ENCODE results near the gene RFC4.

RFC4 gene

GRCh38 chr3:186839874-186840641, 33.8 kb upstream of the RFC4 start:
- Histone ChIP-seq H3K9me3 (no peaks in the 10 kb centered on the region), H3K27me3 (peaks cover 5% of the 10 kb centered on the region), H3K36me3 (no peaks in the 10 kb centered on the region), H3K4me1 (no peaks in the 10 kb centered on the region), H3K4me3 (ENCODE audit: low read depth, low read length) (no peak overlapping the region)
- no peak for TF ChIP-seq CTCF (IDR thresholded peaks at IDR 0.05; ENCODE audit: low read depth, low read length)
- DNase-seq, result no peak

- peaks cover 62% of the 10 kb centered on the region for H3K27me3 ChIP-seq
- H3K9me3 ChIP-seq, result no peaks in the 10 kb centered on the region
- TF ChIP-seq CTCF (IDR thresholded peaks at IDR 0.05; ENCODE audit: low read depth, low read length), result no peak
- H3K36me3 ChIP-seq, result no peaks in the 10 kb centered on the region
- H3K4me3 ChIP-seq (ENCODE audit: low read depth, low read length), result no peak overlapping the region
- H3K4me1 ChIP-seq, result no peaks in the 10 kb centered on the region
- DNase-seq, result no peak
Observed at GRCh38 chr3:186832276-186832675, 26.0 kb upstream of the RFC4 start.

GRCh38 chr3:186831798-186832197, 25.5 kb upstream of the RFC4 start:
- no peak for DNase-seq
- Histone ChIP-seq H3K4me3 (ENCODE audit: low read depth, low read length) (no peak overlapping the region), H3K9me3 (no peaks in the 10 kb centered on the region), H3K36me3 (no peaks in the 10 kb centered on the region), H3K4me1 (no peaks in the 10 kb centered on the region), H3K27me3 (peaks cover 62% of the 10 kb centered on the region)
- no peak for TF ChIP-seq CTCF (IDR thresholded peaks at IDR 0.05; ENCODE audit: low read depth, low read length)

- no peaks in the 10 kb centered on the region for H3K9me3 ChIP-seq
- no peaks in the 10 kb centered on the region for H3K4me1 ChIP-seq
- H3K27me3 ChIP-seq, result peaks cover 58% of the 10 kb centered on the region
- H3K4me3 ChIP-seq (ENCODE audit: low read depth, low read length), result no peak overlapping the region
- TF ChIP-seq CTCF (IDR thresholded peaks at IDR 0.05; ENCODE audit: low read depth, low read length), result no peak
- no peaks in the 10 kb centered on the region for H3K36me3 ChIP-seq
- no peak for DNase-seq
Observed at GRCh38 chr3:186828340-186828739, 22.1 kb upstream of the RFC4 start.

GRCh38 chr3:186826976-186827857, 20.9 kb upstream of the RFC4 start:
- H3K9me3 ChIP-seq, result no peaks in the 10 kb centered on the region
- peaks cover 48% of the 10 kb centered on the region for H3K27me3 ChIP-seq
- no peak for TF ChIP-seq CTCF (IDR thresholded peaks at IDR 0.05; ENCODE audit: low read depth, low read length)
- no peaks in the 10 kb centered on the region for H3K36me3 ChIP-seq
- no peaks in the 10 kb centered on the region for H3K4me1 ChIP-seq
- DNase-seq, result peak; percentile 90
- H3K4me3 ChIP-seq (ENCODE audit: low read depth, low read length), result peak overlapping the region; percentile 67

Data from BE2C (cell line).